ENCODE results near the gene KLHL35. TPM values are rescaled to one million over a fixed set of nuclear protein-coding genes. Genes with fewer than 3 reads are reported as not detected.
A peak's percentile ranks its signal among the peaks of the same experiment; 100 is the strongest.

The KLHL35 gene, protein sequence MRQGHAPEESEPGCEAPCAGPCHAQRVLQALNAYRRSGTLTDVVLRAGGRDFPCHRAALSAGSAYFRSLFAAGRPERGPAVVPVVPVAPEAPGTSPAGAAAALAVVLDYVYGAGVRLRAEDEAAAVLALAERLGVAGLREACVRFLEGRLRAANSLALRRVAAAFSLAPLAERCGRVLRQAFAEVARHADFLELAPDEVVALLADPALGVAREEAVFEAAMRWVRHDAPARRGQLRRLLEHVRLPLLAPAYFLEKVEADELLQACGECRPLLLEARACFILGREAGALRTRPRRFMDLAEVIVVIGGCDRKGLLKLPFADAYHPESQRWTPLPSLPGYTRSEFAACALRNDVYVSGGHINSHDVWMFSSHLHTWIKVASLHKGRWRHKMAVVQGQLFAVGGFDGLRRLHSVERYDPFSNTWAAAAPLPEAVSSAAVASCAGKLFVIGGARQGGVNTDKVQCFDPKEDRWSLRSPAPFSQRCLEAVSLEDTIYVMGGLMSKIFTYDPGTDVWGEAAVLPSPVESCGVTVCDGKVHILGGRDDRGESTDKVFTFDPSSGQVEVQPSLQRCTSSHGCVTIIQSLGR
- 1 to 10 TPM in 2 of 5 donors, under 1 TPM in 1, not detected in 2; 0.89 to 2.9 (median 1.7) TPM for total RNA-seq
- 1 to 10 TPM; 1.2 to 1.8 (median 1.8) TPM for polyA plus RNA-seq
- long read RNA-seq, donor 1 = 0 reads
- long read RNA-seq, donor 2, partial matches to known transcripts = 0 of 2 reads
- long read RNA-seq, donor 2, other reads (novel, unspliced or antisense) = 0 of 2 reads
- long read RNA-seq, donor 3, partial matches to known transcripts = 0 of 1 reads
- long read RNA-seq, donor 3, other reads (novel, unspliced or antisense) = 0 of 1 reads
- long read RNA-seq, donor 4 = 0 reads
- long read RNA-seq, donor 5, partial matches to known transcripts = 0 of 1 reads
- long read RNA-seq, donor 5, other reads (novel, unspliced or antisense) = 0 of 1 reads
- long read RNA-seq, donor 6, partial matches to known transcripts = 0 of 2 reads
- long read RNA-seq, donor 6, other reads (novel, unspliced or antisense) = 0 of 2 reads
- long read RNA-seq, donor 7, partial matches to known transcripts = 0 of 2 reads
- long read RNA-seq, donor 7, other reads (novel, unspliced or antisense) = 0 of 2 reads
- long read RNA-seq, donor 8, partial matches to known transcripts = 0 of 1 reads
- long read RNA-seq, donor 8, other reads (novel, unspliced or antisense) = 0 of 1 reads
- long read RNA-seq, donor 9, partial matches to known transcripts = 0 of 1 reads
- long read RNA-seq, donor 9, other reads (novel, unspliced or antisense) = 0 of 1 reads
- long read RNA-seq, donor 10 = 0 reads

DNA sequence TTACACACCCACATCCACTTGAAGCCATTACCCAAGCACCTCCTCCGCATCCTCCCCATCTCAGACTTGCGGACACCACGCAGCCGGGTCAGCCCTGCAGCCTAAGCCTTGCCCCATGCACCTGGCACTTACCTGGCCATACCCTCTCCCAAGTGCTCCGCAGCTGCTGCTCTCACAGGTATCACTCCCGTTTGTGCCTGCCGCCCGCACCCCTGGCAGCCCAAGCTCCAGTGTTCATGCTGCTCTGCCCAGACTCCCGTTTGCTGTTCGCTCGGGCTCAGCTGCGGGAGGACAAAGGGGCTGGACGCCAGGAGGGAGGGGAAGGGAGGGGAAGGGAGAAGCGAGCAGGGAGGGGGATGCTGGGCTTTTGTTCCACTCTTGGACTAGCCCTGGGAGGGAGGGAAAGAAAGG is at the start of gene KLHL35:
KLHL35 (minus strand) TSS at position 293 of the 411 bp plus-strand sequence. CDS start 2,574 bp downstream, outside the sequence.
- Histone ChIP-seq H3K27me3 (peaks cover 0 to 59% (median 12%) of the 10 kb centered on the region in 3 donors), H3K4me1 (peaks cover 13 to 36% (median 24%) of the 10 kb centered on the region in 4 donors), H3K27ac (no peak within 1 kb of the TSS), H3K4me3 (no peak within 1 kb of the TSS), H3K36me3 (peaks cover 0 to 5% (median 0%) of the 10 kb centered on the region in 4 donors), H3K9me3 (peaks cover 0 to 6% (median 4%) of the 10 kb centered on the region in 4 donors)
- 17 to 27% (median 26%) methylated on average over 14 of the region's 14 CpGs for WGBS, 5 donors
- peak in 1 of 2 donors; percentile 65 for DNase-seq
- TF ChIP-seq POLR2A (IDR thresholded peaks at IDR 0.05) = no peak
- TF ChIP-seq, protein P1, sequence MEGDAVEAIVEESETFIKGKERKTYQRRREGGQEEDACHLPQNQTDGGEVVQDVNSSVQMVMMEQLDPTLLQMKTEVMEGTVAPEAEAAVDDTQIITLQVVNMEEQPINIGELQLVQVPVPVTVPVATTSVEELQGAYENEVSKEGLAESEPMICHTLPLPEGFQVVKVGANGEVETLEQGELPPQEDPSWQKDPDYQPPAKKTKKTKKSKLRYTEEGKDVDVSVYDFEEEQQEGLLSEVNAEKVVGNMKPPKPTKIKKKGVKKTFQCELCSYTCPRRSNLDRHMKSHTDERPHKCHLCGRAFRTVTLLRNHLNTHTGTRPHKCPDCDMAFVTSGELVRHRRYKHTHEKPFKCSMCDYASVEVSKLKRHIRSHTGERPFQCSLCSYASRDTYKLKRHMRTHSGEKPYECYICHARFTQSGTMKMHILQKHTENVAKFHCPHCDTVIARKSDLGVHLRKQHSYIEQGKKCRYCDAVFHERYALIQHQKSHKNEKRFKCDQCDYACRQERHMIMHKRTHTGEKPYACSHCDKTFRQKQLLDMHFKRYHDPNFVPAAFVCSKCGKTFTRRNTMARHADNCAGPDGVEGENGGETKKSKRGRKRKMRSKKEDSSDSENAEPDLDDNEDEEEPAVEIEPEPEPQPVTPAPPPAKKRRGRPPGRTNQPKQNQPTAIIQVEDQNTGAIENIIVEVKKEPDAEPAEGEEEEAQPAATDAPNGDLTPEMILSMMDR (IDR thresholded peaks at IDR 0.05) = no peak
- TF ChIP-seq POLR2AphosphoS5 (IDR thresholded peaks at IDR 0.05) = no peak
- TF ChIP-seq EP300 (IDR thresholded peaks at IDR 0.05) = no peak
- intact Hi-C loops (cut with DNase I; ENCODE audit: low total_unique reads) = no loop called here

- DNase-seq = no peak
- WGBS, 5 donors = 85 to 91% (median 86%) methylated on average over 12 of the region's 12 CpGs
- H3K9me3 ChIP-seq = no peaks in the 10 kb centered on the region
- TF ChIP-seq POLR2AphosphoS5 (IDR thresholded peaks at IDR 0.05) (no peak), EP300 (IDR thresholded peaks at IDR 0.05) (no peak), POLR2A (IDR thresholded peaks at IDR 0.05) (no peak)
- TF ChIP-seq, protein P1 (IDR thresholded peaks at IDR 0.05) = no peak
- H3K27me3 ChIP-seq = no peaks in the 10 kb centered on the region
- H3K36me3 ChIP-seq = no peaks in the 10 kb centered on the region
- H3K27ac ChIP-seq = no peak overlapping the region
- H3K4me1 ChIP-seq = peaks cover 0 to 3% (median 2%) of the 10 kb centered on the region in 4 donors
- H3K4me3 ChIP-seq = no peak overlapping the region
- intact Hi-C loops (cut with DNase I; ENCODE audit: low total_unique reads) = no loop called here
These were observed 49.1 kb upstream of the KLHL35 start for GRCh38 chr11:75481922-75482606.

DNA sequence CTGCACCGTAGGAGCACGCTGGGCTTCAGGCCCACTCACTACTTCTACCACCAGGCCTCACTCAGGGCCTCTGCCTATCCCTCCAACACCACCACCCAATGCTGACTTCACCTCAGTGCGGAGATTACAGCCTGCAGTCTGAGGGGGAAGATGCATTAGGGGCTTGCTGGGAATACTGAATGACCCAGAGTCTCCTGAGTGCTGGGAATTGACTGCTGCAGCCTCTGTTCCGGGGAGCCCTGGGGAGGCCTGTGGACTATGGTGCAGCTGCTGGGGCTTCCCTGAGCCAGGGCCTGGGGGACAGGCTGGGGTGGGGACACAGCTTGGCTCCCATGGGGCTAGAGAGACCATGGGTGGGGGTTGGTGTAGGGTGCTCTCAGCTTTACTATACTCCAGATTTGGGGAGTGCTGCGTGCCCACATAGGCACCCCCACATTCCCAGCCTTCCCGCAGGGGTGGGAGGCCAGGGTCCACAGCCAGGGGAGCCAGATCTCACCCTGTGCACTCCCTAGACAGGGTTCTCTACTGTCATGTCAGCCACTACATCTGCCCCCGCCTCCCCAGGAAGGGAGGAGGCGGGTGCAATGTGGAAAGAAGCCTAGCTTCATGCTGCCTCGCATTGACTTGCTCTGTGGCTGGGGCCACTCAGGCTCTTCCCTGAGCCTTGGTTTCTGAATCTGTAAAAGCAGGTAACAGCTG is 48.4 kb upstream of the KLHL35 start:
- Histone ChIP-seq H3K4me1 (peaks cover under 1 to 10% (median 9%) of the 10 kb centered on the region in 4 donors), H3K36me3 (no peaks in the 10 kb centered on the region), H3K27me3 (no peaks in the 10 kb centered on the region), H3K9me3 (no peaks in the 10 kb centered on the region), H3K27ac (no peak overlapping the region), H3K4me3 (no peak overlapping the region)
- TF ChIP-seq POLR2AphosphoS5 (IDR thresholded peaks at IDR 0.05) (no peak), EP300 (IDR thresholded peaks at IDR 0.05) (no peak)
- intact Hi-C loops (cut with DNase I; ENCODE audit: low total_unique reads) = no loop called here
- WGBS, 5 donors = 78 to 95% (median 93%) methylated on average over 9 of the region's 9 CpGs
- no peak for DNase-seq

Data from stomach (tissue), 19 donors.